ENCODE measurements around the gene KLF13.

KLF13 gene

DNA sequence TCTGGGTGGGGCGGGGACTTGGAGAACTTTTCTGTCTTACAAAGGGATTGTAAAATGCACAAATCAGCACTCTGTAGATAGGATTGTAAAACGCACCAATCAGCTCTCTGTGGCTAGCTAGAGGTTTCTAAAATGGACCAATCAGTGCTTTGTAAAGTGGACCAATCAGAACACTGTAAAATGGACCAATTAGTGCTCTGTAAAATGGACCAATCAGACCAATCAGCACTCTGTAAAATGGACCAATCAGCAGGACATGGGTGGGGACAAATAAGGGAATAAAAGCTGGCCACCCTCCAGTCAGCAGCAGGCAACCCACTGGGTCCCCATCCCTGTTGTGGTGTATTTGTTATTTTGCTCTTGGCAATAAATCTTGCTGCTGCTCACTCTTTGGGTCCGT, 77.7 kb downstream of the KLF13 start:
- TF ChIP-seq, protein P1, sequence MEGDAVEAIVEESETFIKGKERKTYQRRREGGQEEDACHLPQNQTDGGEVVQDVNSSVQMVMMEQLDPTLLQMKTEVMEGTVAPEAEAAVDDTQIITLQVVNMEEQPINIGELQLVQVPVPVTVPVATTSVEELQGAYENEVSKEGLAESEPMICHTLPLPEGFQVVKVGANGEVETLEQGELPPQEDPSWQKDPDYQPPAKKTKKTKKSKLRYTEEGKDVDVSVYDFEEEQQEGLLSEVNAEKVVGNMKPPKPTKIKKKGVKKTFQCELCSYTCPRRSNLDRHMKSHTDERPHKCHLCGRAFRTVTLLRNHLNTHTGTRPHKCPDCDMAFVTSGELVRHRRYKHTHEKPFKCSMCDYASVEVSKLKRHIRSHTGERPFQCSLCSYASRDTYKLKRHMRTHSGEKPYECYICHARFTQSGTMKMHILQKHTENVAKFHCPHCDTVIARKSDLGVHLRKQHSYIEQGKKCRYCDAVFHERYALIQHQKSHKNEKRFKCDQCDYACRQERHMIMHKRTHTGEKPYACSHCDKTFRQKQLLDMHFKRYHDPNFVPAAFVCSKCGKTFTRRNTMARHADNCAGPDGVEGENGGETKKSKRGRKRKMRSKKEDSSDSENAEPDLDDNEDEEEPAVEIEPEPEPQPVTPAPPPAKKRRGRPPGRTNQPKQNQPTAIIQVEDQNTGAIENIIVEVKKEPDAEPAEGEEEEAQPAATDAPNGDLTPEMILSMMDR (conservative IDR thresholded peaks at IDR 0.05), result no peak
- no peak for TF ChIP-seq ZFX (IDR thresholded peaks at IDR 0.05)
- peak overlapping the region; percentile 69 for H3K27ac ChIP-seq

DNA sequence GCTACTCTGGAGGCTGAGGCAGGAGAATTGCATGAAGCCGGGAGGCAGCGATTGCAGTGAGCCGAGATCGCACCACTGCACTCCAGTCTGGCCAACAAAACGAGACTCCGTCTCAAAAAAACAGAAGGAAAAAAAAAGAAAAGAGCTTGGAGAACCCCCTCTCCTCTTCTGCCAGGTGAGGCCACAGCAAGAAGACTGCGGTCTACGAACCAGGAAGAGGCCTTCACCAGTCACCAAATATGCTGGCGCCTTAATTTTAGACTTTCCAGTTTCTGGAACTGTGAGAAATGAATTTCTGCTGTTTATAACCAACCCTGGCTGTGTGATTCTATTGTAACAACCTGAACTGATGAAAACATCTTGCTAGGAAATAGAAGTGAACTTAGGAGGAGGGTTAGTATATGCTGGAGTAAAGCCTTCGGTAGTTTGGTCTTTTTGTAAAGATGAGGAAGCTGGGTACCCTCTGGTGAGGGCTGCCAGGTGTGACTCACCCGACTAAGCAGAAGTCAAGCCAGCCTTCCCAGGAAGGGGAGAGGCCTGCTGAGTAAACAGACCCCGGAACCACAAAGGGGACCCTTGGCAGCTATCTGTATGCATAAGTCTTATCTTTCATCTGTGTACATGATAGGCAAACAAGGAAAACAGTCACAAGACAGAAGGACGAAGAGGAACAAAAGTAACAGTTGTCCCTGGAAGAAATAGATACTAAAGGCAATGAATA, 78.7 kb downstream of the KLF13 start:
- TF ChIP-seq ZFX (IDR thresholded peaks at IDR 0.05), result no peak
- TF ChIP-seq, protein P1 (conservative IDR thresholded peaks at IDR 0.05), result no peak
- H3K27ac ChIP-seq, result peak overlapping the region; percentile 69

GRCh38 chr15:31407376-31407775, 80.7 kb downstream of the KLF13 start:
- no peak for TF ChIP-seq ZFX (IDR thresholded peaks at IDR 0.05)
- TF ChIP-seq, protein P1 (conservative IDR thresholded peaks at IDR 0.05), result no peak
- H3K27ac ChIP-seq, result no peak overlapping the region

GRCh38 chr15:31407851-31408250, 81.2 kb downstream of the KLF13 start:
- no peak for TF ChIP-seq ZFX (IDR thresholded peaks at IDR 0.05)
- TF ChIP-seq, protein P1 (conservative IDR thresholded peaks at IDR 0.05), result no peak

GRCh38 chr15:31408724-31409123, 82.1 kb downstream of the KLF13 start:
- TF ChIP-seq ZFX (IDR thresholded peaks at IDR 0.05), result no peak
- TF ChIP-seq, protein P1 (conservative IDR thresholded peaks at IDR 0.05), result no peak
- H3K27ac ChIP-seq, result no peak overlapping the region

More at GRCh38 chr15:31407851-31408250, 81.2 kb downstream of the KLF13 start:
- no peak overlapping the region for H3K27ac ChIP-seq

- no peak overlapping the region for H3K27ac ChIP-seq
- no peak for TF ChIP-seq ZFX (IDR thresholded peaks at IDR 0.05)
- TF ChIP-seq, protein P1 (conservative IDR thresholded peaks at IDR 0.05), result no peak
Measured at GRCh38 chr15:31409171-31409570, 82.5 kb downstream of the KLF13 start.

DNA sequence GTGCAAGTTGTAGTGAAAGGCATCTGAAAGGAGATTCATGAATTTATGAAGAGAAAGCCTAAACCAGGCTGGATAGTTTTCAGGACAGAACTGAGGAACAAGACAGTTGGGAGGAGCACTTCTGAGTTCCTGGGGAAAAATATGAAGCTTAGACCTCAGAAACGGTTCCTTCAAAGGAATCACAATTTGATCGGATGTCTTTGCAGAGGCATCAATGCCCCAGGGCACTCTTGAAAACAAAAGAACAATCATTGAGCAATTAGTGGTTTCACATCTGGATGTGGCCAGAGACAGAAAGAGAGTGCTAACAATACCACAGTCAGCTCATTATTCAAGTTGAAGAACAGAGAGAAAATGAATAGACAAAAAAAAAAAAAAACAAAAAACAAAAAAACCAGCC, 86.2 kb downstream of the KLF13 start:
- H3K27ac ChIP-seq, result no peak overlapping the region
- TF ChIP-seq, protein P1 (conservative IDR thresholded peaks at IDR 0.05), result no peak
- no peak for TF ChIP-seq ZFX (IDR thresholded peaks at IDR 0.05)
